Measurements from ENCODE around the gene IPMK.

GRCh38 chr10:58206251-58206650 lies 61.4 kb downstream of the IPMK start:
- TF ChIP-seq CTCF (IDR thresholded peaks at IDR 0.05) (no peak), POLR2A (IDR thresholded peaks at IDR 0.05) (no peak), POLR2AphosphoS5 (IDR thresholded peaks at IDR 0.05) (no peak)

Measured in transverse colon (tissue), 4 donors.